ENCODE results near the gene SMG1.
A peak's percentile ranks its signal among the peaks of the same experiment; 100 is the strongest.

SMG1 gene

DNA sequence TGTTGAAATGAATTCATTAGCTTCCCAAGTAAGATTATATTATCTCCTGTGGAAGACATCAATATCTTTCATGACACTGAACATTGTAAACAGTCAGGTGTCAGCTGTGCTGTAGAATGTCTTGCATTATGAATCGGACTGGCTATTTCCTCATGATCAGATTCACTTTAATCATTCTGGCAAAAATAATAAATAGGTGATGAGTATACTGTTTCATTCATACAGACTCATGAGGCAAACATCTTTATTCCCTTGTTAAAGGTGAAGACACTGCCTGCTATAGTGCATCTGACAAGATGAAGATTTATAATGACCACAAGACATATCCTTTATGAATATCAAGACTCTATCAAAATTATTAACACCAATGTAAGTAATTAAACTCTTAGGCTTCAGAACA lies 73.6 kb downstream of the SMG1 start:
- DNase-seq (ENCODE audit: low read depth in 2 of 2): no peak

DNA sequence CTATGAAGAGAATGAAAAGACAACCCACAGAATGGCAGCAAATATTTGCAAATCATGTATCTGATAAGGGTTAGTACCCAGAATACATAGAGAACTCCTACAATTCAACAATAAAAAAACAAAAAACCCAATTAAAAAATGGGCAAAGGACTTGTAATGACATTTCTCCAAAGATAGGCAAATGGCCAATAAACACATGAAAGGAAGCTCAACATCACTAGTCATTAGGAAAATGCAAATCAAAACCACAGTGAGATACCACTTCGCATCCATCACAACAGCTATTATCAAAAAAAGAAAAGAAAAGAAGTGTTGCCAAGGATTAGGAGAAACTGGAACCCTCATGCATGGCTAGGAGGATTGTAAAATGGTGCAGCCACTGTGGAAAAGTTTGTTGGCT lies 79.8 kb downstream of the SMG1 start:
- no peak for DNase-seq (ENCODE audit: low read depth in 2 of 2)

DNA sequence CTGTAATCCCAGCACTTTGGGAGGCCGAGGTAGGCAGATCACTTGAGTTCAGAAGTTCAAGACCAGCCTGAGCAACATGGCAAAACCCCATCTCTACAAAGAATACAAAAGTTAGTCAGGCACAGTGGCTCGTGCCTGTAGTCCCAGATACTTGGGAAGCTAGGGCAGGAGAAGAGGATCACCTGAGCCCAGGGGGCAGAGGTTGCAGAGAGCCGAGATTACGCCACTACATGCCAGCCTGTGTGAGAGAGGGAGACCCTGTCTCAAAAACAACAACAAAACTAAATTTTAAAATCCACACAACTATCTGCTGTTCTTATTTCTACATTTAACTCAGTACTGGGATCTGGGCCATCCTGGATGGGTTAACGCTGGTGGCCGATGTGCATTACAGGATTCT lies 83.6 kb downstream of the SMG1 start:
- no peak for DNase-seq (ENCODE audit: low read depth in 2 of 2)

DNA sequence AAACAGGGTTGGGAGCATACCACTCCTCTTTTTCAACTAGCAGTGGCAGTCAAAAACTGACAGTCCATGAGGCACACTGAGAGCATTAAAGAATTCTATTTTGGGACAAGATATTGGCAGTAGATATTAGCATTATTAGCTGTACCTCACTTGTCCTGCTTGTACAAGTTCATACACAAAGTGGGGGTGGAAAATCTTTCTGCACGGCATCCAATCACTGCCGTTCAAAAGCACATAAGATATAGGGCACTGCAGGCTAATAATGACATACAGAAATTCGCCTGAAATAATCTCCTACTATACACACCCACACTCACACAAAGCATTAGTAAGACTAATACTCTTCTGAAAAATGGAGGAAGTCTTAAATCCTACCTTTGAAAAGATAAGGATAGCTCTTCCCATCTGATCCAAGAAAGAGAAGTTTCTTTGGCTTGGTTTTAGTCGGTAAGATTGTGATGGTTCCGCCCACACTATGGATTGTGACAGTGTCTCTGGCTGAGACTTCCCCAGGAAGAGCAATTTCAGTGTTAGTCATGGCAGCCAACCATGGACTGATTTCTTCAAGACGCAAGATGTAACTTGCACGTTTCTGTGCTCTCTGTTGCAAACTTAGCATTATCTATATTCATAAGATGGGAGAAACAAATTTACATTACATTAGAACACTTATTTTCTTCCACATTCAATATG lies 84.2 kb downstream of the SMG1 start:
- no peak for DNase-seq (ENCODE audit: low read depth in 2 of 2)

DNA sequence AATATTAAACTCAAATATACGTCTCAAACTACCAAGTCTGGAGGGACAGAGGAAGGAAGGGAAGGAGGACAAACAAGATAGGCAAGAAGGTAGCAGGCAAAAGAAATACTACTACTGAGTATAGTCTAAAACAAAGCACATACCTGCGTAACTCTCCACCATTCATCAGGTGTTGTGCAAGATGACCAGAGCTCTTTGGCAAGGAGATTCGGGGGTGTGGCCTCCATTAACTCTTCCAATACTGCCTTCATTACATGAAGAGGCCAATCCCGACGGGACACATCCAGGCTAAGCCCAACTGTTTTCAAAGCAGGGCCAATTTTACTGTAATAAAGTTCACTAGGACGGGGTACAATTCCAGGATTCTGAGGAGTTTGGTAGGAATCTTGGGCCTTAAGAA lies 86.7 kb downstream of the SMG1 start:
- DNase-seq (ENCODE audit: low read depth in 2 of 2): no peak

DNA sequence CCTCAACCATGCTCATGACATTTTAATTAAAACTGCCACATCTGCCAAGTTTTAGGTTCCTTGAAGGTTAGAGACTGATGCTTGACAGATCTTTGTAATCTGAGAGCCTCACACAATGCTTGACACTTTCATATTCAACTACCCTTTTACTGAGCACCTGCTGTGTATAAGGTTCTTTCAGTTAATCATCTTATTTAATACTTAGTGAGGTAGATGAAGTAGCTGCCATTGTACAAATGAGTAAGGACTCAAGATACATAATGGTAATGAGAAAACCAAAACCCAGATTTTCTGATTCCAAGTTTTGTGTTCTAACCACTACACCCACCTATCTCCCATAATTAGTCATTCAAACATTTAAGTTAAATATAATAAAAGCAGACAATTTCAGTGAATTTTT lies 89.5 kb downstream of the SMG1 start:
- DNase-seq (ENCODE audit: low read depth in 2 of 2): no peak

DNA sequence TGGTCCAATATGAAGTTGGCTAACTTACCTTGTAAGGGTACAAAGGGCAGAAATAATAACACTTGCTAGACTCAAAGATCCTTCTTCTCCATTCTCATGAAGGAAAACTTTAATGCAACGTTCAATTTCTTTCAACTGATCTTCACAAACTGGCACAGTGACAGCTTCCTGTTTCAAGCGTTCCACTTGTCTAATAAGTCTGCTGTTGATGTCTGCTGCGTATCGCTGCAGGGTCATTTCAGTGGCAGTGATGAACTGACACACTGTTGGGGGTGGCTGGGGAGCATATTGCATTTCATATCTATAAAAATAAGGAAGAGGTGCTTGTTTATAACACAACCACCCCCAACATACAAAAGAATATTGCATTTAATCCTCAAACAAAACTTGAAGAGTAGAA lies 91.3 kb downstream of the SMG1 start:
- no peak for DNase-seq (ENCODE audit: low read depth in 2 of 2)

DNA sequence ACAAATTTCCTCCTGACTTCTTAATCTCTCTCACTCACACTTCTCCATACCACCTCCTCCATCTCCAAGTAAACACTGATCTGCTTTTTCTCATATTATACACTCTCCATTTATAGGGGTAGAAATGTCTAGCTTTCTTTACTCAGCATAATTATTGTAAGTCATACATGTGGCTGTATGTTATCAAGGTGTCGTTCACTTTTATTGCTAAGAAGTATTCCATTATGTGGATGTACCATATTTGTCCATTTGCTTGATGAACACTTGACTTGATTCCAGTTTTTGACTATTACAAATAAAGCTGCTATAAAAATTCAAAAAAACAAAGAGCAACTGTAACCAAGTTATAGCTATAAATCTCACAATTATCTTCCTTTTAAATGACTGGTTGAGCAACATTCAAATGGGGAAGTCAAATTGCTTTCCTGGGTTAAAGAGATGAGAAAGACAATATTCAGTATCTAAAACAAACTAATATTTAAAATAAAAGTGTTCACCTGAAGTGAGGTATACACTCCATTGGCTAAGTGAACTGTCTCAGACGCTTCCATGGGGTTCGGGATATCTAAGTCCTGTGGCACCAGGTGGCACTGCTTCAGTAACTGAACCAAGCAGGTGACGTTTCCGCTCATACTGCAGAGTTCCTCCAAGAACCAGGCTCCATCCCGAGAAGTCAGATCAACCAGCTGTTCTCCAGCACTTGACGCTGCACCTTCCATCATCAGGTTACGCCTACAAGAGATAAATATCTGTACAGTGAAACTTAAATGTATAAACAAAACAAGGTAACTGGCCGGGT lies 92.3 kb downstream of the SMG1 start:
- DNase-seq (ENCODE audit: low read depth in 2 of 2): no peak

DNA sequence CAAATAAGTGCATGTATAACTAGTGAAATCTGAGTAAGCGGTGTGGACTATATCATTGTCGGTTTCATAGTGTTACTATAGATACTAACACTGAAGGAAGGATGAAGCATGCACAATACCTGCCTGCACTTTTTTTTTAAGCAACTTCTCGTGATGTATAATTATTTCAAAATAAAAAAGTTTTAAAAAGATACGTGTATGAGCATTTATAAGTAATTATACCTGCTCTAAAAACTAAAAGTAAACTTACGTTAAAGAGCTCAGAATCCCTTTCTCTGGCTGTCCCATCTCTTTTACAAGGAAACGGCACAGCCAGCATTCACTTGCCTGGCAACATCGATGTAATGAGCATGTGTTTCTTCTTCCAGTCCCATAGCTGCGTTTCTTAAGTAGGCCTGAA lies 93.6 kb downstream of the SMG1 start:
- DNase-seq (ENCODE audit: low read depth in 2 of 2): no peak

DNA sequence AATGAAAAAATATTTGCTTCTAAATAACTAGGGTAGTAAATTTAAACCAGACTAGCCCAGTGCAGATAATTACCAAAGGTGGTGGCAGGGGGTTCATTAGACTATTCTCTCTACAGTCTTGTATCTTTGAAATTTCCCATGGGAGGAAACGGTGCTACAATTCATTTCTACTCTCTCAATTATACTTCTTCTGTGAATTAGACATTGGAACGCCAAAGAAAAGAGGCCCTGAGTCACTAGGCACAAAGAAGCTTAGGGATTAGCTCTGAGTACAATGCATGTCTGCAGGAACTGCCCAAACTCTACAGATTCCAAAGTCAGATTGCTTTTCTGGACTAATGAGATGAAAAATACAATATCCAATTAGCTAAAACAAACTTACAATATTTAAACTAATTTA lies 94.2 kb downstream of the SMG1 start:
- no peak for DNase-seq (ENCODE audit: low read depth in 2 of 2)

DNA sequence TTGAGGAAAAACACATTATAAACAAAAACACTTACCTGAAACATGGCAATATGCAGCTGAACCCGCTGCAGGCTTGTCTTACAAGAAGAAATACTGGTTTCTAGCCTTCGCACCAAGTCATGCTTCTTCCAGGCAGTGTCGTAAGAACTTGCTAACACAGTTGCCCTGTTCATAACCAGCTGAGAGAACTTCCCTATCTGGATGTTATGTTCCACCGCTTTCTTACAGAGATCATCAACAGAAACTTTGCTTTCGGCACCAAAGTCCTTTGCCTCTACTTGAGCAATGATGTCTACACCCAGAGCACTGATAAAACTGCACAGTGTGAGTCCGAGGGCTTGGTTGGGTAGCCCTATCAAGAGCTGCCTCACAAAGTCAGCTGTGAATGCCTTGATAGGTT lies 97.0 kb downstream of the SMG1 start:
- no peak for DNase-seq (ENCODE audit: low read depth in 2 of 2)

DNA sequence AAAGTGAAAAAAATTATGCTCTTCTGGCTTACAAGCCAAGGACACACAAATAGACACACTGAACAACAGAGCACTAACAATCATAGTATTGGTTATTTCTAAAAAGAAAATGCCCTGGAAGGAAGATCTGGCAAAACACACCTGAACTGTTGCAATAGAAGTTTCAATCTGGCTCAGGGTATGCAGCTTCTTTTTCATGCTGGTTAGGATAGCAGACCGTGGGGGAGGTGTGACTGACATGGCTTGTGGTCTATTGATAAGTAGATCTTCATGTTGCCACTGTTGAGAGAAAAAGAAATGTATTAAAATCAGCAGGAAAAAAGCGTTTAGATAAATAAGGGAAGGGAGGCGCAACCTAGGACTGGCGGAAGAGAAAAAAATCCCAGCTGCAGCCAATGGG lies 98.3 kb downstream of the SMG1 start:
- DNase-seq (ENCODE audit: low read depth in 2 of 2): no peak

DNA sequence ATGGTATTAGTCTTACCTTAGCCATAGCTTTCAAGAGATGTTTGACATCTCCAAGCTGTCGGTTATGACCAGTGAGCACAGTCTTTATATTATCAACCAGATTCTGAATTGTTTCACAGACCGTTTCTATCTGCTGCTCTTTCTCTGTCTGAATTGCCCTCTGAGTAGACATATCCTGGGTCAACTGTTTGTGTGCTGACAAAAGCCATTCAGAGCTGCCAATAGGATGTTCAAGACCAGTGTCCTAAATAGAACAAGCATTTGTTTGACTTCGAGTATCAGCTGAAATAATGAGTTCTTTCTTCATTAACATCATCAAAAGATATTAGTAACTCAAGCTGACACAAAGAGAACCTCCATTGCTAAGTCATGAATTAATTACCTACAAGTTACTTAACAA lies 109.9 kb downstream of the SMG1 start:
- DNase-seq (ENCODE audit: low read depth in 2 of 2): no peak

DNA sequence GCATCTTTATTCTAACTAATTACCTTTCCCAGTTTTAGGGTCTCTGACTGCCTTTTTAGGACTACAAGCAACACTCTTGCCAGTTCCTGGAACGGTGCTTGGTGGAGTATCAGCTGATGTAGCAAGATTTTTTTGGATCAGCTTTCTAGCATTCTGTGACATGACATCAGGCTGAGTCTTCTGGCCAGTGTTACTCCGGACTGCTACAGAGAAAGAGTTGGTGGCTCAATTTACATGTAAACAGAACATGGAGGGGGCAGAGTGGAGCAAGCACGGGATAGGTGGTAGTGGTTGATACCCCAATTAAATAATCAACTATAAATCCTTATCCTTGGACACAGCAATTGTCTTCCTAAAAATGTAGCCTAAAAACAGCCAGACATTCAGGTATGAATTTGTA lies 114.3 kb downstream of the SMG1 start:
- DNase-seq (ENCODE audit: low read depth in 2 of 2): no peak

DNA sequence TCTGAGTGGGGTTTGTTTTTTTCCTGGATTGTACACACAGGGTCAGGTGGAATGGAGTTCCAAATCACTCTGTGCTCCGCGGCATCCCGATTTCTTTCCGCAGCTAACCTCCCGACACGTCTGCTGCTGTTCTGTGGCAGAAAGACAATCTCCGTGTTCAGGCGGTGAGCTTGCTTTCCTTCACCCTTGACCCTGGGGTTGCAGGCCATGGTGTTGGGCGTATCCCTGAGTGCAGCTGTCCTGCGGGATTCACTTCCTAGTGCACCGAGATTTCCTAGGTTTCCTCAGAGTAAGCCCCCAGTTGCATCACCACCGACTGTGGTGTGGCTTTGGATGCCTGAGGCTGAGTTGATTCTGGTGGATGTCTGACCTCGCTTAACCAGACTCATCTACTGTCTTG lies 117.0 kb downstream of the SMG1 start:
- no peak for DNase-seq (ENCODE audit: low read depth in 2 of 2)

DNA sequence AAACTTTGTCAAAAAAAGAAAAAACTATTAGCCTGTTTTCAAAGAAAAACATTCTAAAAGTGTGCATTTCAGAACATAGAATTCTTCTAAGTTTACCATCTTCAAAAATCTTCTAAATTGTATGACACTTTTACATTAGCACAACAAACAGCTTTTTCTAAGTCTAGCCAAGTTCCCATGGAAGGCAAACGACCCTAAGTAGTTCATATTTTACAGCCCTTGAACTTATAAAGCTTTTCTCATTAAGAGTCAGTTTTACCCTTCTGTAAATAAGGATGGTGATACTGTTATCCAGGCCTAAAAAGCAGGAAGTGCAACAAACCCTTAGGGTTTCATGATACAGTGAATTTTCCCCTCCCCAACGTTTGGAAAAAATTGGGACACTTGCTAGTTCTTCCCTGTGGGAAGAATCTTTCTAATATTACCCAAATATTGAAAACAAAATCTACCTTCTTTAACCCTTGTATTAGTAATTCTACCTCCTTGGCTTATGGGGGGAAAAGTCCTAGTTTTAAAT lies 120.9 kb downstream of the SMG1 start:
- DNase-seq (ENCODE audit: low read depth in 2 of 2): no peak

DNA sequence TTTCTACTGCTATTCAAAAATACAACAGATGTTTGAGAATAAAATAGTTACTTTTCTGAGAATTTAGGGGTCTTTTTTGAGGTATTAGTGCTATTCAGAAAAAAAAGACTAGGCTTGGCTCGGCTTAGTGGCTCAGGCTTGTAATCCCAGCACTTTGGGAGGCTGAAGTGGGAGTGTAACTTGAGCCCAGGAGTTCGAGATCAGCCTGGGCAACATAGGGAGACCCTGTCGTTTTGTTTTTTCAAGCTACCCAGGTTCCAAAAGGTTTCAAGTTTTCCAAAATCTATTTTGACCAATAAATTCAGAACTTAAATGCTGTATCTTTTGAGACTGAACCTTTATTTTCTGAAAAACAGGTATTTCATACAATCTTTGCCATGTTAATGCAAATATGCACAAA lies 121.7 kb downstream of the SMG1 start:
- DNase-seq (ENCODE audit: low read depth in 2 of 2): no peak

DNA sequence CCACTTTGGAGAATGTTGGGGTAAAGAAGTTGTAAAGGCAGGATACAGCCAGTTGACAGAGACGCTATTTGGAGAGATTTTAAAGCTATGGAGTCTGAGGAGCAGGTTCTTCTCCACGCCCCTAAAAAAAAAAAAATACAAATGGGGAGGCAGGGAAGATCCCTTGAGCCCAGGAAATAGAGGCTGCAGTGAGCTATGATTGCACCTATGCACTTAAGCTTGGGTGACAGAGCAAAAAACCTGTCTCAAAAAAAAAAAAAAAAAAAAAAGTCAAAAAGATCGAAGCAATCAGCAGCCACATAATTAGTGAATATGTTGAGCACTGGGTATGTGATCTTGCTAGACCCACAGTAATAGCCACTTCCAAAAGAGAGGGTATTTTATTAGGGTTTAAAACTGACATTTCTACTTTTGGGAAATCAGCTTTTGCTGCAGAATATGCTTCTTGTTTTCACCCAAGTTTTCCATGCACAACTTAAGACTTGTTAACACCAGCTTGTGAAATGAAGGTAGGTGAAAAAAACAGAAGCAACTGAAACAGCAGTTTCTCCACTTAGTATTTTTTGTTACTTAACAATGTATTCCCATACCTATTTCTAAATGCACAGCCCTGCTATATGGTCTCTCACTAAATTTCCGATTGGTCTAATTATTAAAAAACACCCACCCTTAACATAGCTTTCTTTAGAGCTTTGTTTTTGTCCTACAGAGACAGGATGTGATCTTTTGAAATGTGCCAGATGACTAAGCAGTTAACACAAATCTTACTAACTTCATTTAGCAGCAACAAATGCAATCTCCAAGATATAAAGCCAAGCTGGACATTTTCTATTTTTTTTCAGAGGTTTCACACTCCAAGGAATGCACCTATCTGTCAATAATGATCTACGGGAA lies 122.4 kb downstream of the SMG1 start:
- no peak for DNase-seq (ENCODE audit: low read depth in 2 of 2)

DNA sequence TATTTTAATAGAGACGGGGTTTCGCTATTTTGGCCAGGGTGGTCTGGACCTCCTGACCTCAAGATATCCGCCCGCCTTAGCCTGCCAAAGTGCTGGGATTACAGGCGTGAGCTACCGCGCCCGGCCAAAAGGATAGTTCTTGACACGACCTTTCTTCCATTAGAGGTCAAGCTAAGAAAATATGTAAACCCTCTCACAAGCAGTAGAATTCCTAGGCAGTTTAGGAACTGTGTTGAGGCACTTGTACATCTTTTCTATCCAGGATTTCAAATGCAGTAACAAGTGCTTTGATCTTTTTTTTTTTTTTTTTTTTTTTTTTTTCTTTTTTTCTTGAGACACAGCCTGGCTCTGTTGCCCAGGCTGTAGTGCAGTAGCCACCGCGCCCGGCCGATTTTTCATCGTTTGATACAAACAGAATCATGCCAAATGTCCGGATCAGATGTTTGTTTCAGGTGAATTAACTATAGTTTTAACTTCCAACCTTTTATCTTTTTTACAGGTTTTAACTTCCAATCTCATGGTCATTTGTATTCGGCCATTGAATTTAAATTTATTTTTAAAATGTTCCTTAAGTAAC lies 123.4 kb downstream of the SMG1 start:
- no peak for DNase-seq (ENCODE audit: low read depth in 2 of 2)

DNA sequence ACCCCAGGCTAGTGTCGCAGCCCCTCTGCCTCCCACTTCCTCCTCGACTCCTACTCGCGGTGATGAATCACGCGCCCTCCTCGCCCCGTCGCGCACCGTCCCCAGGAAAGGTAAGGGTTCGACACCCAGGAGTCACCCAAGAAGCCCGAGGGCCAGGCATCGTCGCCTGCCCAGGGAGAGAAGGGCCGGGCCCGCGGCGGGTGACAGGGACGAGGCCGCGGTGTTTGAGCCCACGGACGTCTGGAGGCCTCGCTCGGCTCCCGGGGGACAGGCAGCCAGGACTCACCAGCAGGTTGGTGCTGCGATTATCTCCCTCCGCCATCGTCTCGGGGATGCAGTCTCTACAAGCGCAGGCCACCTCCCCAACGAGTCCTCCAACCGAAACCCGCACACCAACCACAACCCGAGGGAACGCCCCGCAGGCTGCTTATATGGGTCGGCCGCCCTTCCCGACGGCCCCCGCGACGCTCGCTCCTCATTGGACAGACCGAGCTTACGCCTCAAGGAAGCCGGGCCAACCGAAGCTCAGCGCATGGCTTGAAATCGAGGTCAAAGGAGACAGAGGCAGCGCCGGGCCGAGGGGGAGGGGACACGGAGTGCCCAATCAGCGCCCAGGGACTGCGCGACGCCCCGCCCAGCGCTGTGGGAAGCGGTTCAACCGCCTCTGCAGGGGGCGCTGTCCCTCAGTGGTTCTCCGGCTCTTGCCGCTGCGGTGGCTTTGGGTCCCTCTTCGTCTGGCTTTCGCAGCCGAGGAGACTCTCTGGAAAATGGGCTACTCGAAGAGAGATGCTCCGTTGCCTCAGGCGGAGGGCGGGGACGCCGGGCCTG lies 124.8 kb downstream of the SMG1 start, which contains the start of gene ARL6IP1:
Gene ARL6IP1, minus strand, starts transcription at position 405 of the 828 bp plus-strand sequence. Its CDS starts 83 bp downstream, at position 322.
- peak; percentile 95 to 98 for DNase-seq (ENCODE audit: low read depth in 2 of 2)

DNA sequence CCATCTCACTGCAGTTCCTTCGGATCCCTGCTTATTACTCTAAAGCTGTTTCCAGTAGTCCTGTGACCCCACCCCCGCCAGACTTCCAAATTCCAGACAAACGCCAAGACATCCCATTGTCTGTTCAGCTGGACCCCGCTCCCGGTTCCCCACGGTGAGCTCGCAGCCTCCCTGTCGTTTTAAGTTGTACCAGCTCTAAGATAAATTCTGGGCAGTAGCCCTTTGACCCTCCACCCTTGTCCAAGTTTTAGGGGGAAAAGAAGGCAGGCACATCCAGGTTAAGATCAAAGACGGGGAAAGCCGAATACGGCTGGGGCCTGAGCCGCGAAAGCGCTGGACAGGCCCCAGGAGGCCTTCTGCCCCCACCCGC lies 125.4 kb downstream of the SMG1 start:
- DNase-seq (ENCODE audit: low read depth in 2 of 2): no peak
